ENCODE results near the gene AKTIP.

- TF ChIP-seq, protein P1, sequence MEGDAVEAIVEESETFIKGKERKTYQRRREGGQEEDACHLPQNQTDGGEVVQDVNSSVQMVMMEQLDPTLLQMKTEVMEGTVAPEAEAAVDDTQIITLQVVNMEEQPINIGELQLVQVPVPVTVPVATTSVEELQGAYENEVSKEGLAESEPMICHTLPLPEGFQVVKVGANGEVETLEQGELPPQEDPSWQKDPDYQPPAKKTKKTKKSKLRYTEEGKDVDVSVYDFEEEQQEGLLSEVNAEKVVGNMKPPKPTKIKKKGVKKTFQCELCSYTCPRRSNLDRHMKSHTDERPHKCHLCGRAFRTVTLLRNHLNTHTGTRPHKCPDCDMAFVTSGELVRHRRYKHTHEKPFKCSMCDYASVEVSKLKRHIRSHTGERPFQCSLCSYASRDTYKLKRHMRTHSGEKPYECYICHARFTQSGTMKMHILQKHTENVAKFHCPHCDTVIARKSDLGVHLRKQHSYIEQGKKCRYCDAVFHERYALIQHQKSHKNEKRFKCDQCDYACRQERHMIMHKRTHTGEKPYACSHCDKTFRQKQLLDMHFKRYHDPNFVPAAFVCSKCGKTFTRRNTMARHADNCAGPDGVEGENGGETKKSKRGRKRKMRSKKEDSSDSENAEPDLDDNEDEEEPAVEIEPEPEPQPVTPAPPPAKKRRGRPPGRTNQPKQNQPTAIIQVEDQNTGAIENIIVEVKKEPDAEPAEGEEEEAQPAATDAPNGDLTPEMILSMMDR (IDR thresholded peaks at IDR 0.05), result no peak
- no peak for TF ChIP-seq POLR2A (IDR thresholded peaks at IDR 0.05)
Measured at GRCh38 chr16:53515259-53515658, 12.2 kb upstream of the AKTIP start.

Data from adrenal gland (tissue), 5 donors.